ENCODE results near the gene UNC5C.

UNC5C gene

GRCh38 chr4:95394752-95395306, 153.9 kb downstream of the UNC5C start:
- no peak for TF ChIP-seq CTCF (IDR thresholded peaks at IDR 0.05)

GRCh38 chr4:95393821-95394220, 155.0 kb downstream of the UNC5C start:
- Histone ChIP-seq H3K4me1 (ENCODE audit: control insufficient read depth in 1 of 2, insufficient read depth in 1 of 2, low read depth in 1 of 2, low read length in 1 of 2) (no peaks in the 10 kb centered on the region), H3K9me3 (no peaks in the 10 kb centered on the region), H3K36me3 (no peaks in the 10 kb centered on the region), H3K4me3 (ENCODE audit: low read depth in 1 of 2, low read length in 1 of 2) (no peak overlapping the region), H3K27ac (no peak overlapping the region), H3K27me3 (no peaks in the 10 kb centered on the region)
- no peak for TF ChIP-seq CTCF (IDR thresholded peaks at IDR 0.05)

More at GRCh38 chr4:95394752-95395306, 153.9 kb downstream of the UNC5C start:
- Histone ChIP-seq H3K4me1 (ENCODE audit: control insufficient read depth in 1 of 2, insufficient read depth in 1 of 2, low read depth in 1 of 2, low read length in 1 of 2) (no peaks in the 10 kb centered on the region), H3K27me3 (no peaks in the 10 kb centered on the region), H3K27ac (no peak overlapping the region), H3K36me3 (no peaks in the 10 kb centered on the region), H3K4me3 (ENCODE audit: low read depth in 1 of 2, low read length in 1 of 2) (no peak overlapping the region), H3K9me3 (no peaks in the 10 kb centered on the region)

- Histone ChIP-seq H3K27ac (no peak overlapping the region), H3K27me3 (no peaks in the 10 kb centered on the region), H3K9me3 (no peaks in the 10 kb centered on the region), H3K4me3 (ENCODE audit: low read depth in 1 of 2, low read length in 1 of 2) (no peak overlapping the region), H3K36me3 (no peaks in the 10 kb centered on the region), H3K4me1 (ENCODE audit: control insufficient read depth in 1 of 2, insufficient read depth in 1 of 2, low read depth in 1 of 2, low read length in 1 of 2) (no peaks in the 10 kb centered on the region)
- TF ChIP-seq CTCF (IDR thresholded peaks at IDR 0.05) = no peak
These were observed 159.9 kb downstream of the UNC5C start for GRCh38 chr4:95388911-95389310.

- Histone ChIP-seq H3K4me1 (ENCODE audit: control insufficient read depth in 1 of 2, insufficient read depth in 1 of 2, low read depth in 1 of 2, low read length in 1 of 2) (no peaks in the 10 kb centered on the region), H3K36me3 (no peaks in the 10 kb centered on the region), H3K27ac (no peak overlapping the region), H3K27me3 (no peaks in the 10 kb centered on the region), H3K4me3 (ENCODE audit: low read depth in 1 of 2, low read length in 1 of 2) (no peak overlapping the region), H3K9me3 (no peaks in the 10 kb centered on the region)
- no peak for TF ChIP-seq CTCF (IDR thresholded peaks at IDR 0.05)
These were observed 161.1 kb downstream of the UNC5C start for GRCh38 chr4:95387719-95388118.

GRCh38 chr4:95386410-95386809, 162.4 kb downstream of the UNC5C start:
- TF ChIP-seq CTCF (IDR thresholded peaks at IDR 0.05) = no peak
- no peak overlapping the region for H3K27ac ChIP-seq
- H3K36me3 ChIP-seq = no peaks in the 10 kb centered on the region
- H3K27me3 ChIP-seq = no peaks in the 10 kb centered on the region
- H3K4me1 ChIP-seq (ENCODE audit: control insufficient read depth in 1 of 2, insufficient read depth in 1 of 2, low read depth in 1 of 2, low read length in 1 of 2) = no peaks in the 10 kb centered on the region
- H3K9me3 ChIP-seq = no peaks in the 10 kb centered on the region
- no peak overlapping the region for H3K4me3 ChIP-seq (ENCODE audit: low read depth in 1 of 2, low read length in 1 of 2)
